ENCODE results near the gene WDR6. TPM values are rescaled to one million over a fixed set of nuclear protein-coding genes. Genes with fewer than 3 reads are reported as not detected.
"Not testable (repeated sequence)": the region's sequence is repeated elsewhere in the genome, so short reads cannot be mapped to it uniquely, and the experiment has no call there.

Gene WDR6
- total and polyA plus RNA-seq, 2 donors = 53.9 to 209 TPM

- 97% methylated on average over 8 of the region's 8 CpGs for WGBS
- H3K9me3 ChIP-seq (ENCODE audit: control insufficient read depth in 2 of 2, insufficient read depth in 1 of 2, low read length in 1 of 2) = no peaks in the 10 kb centered on the region
- DNase-seq (ENCODE audit: low read depth in 6 of 9, low spot score in 9 of 9) = no peak
- peaks cover 0 to 6% of the 10 kb centered on the region in 2 donors for H3K4me1 ChIP-seq (ENCODE audit: control insufficient read depth in 2 of 2, insufficient read depth in 2 of 2, low read length in 2 of 2)
- no peak overlapping the region for H3K4me3 ChIP-seq (ENCODE audit: low read length in 2 of 2)
- H3K27me3 ChIP-seq (ENCODE audit: control insufficient read depth in 2 of 2, insufficient read depth in 1 of 2, low read length in 1 of 2) = no peaks in the 10 kb centered on the region
- H3K36me3 ChIP-seq (ENCODE audit: control insufficient read depth in 2 of 2, insufficient read depth in 2 of 2, low read length in 1 of 2) = peaks cover 7 to 14% of the 10 kb centered on the region in 2 donors
- no peak overlapping the region for H3K27ac ChIP-seq (ENCODE audit: low read depth in 1 of 2, low read length in 1 of 2)
These were observed 7.9 kb upstream of the WDR6 start for GRCh38 chr3:48999085-48999858.

- Histone ChIP-seq H3K36me3 (ENCODE audit: control insufficient read depth in 2 of 2, insufficient read depth in 2 of 2, low read length in 1 of 2) (peaks cover 7 to 14% of the 10 kb centered on the region in 2 donors), H3K9me3 (ENCODE audit: control insufficient read depth in 2 of 2, insufficient read depth in 1 of 2, low read length in 1 of 2) (no peaks in the 10 kb centered on the region), H3K4me1 (ENCODE audit: control insufficient read depth in 2 of 2, insufficient read depth in 2 of 2, low read length in 2 of 2) (peaks cover 0 to 6% of the 10 kb centered on the region in 2 donors), H3K27me3 (ENCODE audit: control insufficient read depth in 2 of 2, insufficient read depth in 1 of 2, low read length in 1 of 2) (no peaks in the 10 kb centered on the region), H3K27ac (ENCODE audit: low read depth in 1 of 2, low read length in 1 of 2) (no peak overlapping the region), H3K4me3 (ENCODE audit: low read length in 2 of 2) (no peak overlapping the region)
- WGBS = 96% methylated on average over 6 of the region's 6 CpGs
- DNase-seq (ENCODE audit: low read depth in 6 of 9, low spot score in 9 of 9) = no peak
These were observed 6.0 kb upstream of the WDR6 start for GRCh38 chr3:49001155-49001554.

GRCh38 chr3:49004352-49005302 is 2.6 kb upstream of the WDR6 start:
- Histone ChIP-seq H3K36me3 (ENCODE audit: control insufficient read depth in 2 of 2, insufficient read depth in 2 of 2, low read length in 1 of 2) (peaks cover 3% of the 10 kb centered on the region in 2 donors), H3K4me1 (ENCODE audit: control insufficient read depth in 2 of 2, insufficient read depth in 2 of 2, low read length in 2 of 2) (peaks cover 3 to 25% of the 10 kb centered on the region in 2 donors), H3K27me3 (ENCODE audit: control insufficient read depth in 2 of 2, insufficient read depth in 1 of 2, low read length in 1 of 2) (no peaks in the 10 kb centered on the region), H3K9me3 (ENCODE audit: control insufficient read depth in 2 of 2, insufficient read depth in 1 of 2, low read length in 1 of 2) (peaks cover 0 to 4% of the 10 kb centered on the region in 2 donors), H3K27ac (ENCODE audit: low read depth in 1 of 2, low read length in 1 of 2) (no peak overlapping the region), H3K4me3 (ENCODE audit: low read length in 2 of 2) (no peak overlapping the region)
- WGBS = 97% methylated on average over 16 of the region's 16 CpGs
- no peak for DNase-seq (ENCODE audit: low read depth in 6 of 9, low spot score in 9 of 9)

GRCh38 chr3:49005303-49005680 is 1.9 kb upstream of the WDR6 start:
- WGBS = 97% methylated on average over 3 of the region's 3 CpGs
- peaks cover 3 to 25% of the 10 kb centered on the region in 2 donors for H3K4me1 ChIP-seq (ENCODE audit: control insufficient read depth in 2 of 2, insufficient read depth in 2 of 2, low read length in 2 of 2)
- H3K27ac ChIP-seq (ENCODE audit: low read depth in 1 of 2, low read length in 1 of 2) = no peak overlapping the region
- no peak overlapping the region for H3K4me3 ChIP-seq (ENCODE audit: low read length in 2 of 2)
- no peaks in the 10 kb centered on the region for H3K27me3 ChIP-seq (ENCODE audit: control insufficient read depth in 2 of 2, insufficient read depth in 1 of 2, low read length in 1 of 2)
- H3K9me3 ChIP-seq (ENCODE audit: control insufficient read depth in 2 of 2, insufficient read depth in 1 of 2, low read length in 1 of 2) = peaks cover 0 to 4% of the 10 kb centered on the region in 2 donors
- DNase-seq (ENCODE audit: low read depth in 6 of 9, low spot score in 9 of 9) = no peak
- H3K36me3 ChIP-seq (ENCODE audit: control insufficient read depth in 2 of 2, insufficient read depth in 2 of 2, low read length in 1 of 2) = peaks cover 3% of the 10 kb centered on the region in 2 donors

GRCh38 chr3:49005998-49006397 is 1.2 kb upstream of the WDR6 start:
- Histone ChIP-seq H3K9me3 (ENCODE audit: control insufficient read depth in 2 of 2, insufficient read depth in 1 of 2, low read length in 1 of 2) (peaks cover 0 to 4% of the 10 kb centered on the region in 2 donors), H3K4me1 (ENCODE audit: control insufficient read depth in 2 of 2, insufficient read depth in 2 of 2, low read length in 2 of 2) (peaks cover 3 to 25% of the 10 kb centered on the region in 2 donors), H3K4me3 (ENCODE audit: low read length in 2 of 2) (no peak overlapping the region), H3K27me3 (ENCODE audit: control insufficient read depth in 2 of 2, insufficient read depth in 1 of 2, low read length in 1 of 2) (no peaks in the 10 kb centered on the region), H3K36me3 (ENCODE audit: control insufficient read depth in 2 of 2, insufficient read depth in 2 of 2, low read length in 1 of 2) (peaks cover 3% of the 10 kb centered on the region in 2 donors), H3K27ac (ENCODE audit: low read depth in 1 of 2, low read length in 1 of 2) (no peak overlapping the region)
- 97% methylated on average over 5 of the region's 5 CpGs for WGBS
- no peak for DNase-seq (ENCODE audit: low read depth in 6 of 9, low spot score in 9 of 9)

GRCh38 chr3:49006408-49007067 is 653 bp upstream of the WDR6 start:
- no peak for DNase-seq (ENCODE audit: low read depth in 6 of 9, low spot score in 9 of 9)
- peak overlapping the region; percentile 71 to 96 for H3K4me3 ChIP-seq (ENCODE audit: low read length in 2 of 2)
- WGBS = 3% methylated on average over 32 of the region's 32 CpGs
- H3K27me3 ChIP-seq (ENCODE audit: control insufficient read depth in 2 of 2, insufficient read depth in 1 of 2, low read length in 1 of 2) = no peaks in the 10 kb centered on the region
- H3K36me3 ChIP-seq (ENCODE audit: control insufficient read depth in 2 of 2, insufficient read depth in 2 of 2, low read length in 1 of 2) = peaks cover 4 to 6% of the 10 kb centered on the region in 2 donors
- H3K4me1 ChIP-seq (ENCODE audit: control insufficient read depth in 2 of 2, insufficient read depth in 2 of 2, low read length in 2 of 2) = peaks cover 3 to 25% of the 10 kb centered on the region in 2 donors
- H3K27ac ChIP-seq (ENCODE audit: low read depth in 1 of 2, low read length in 1 of 2) = peak overlapping the region; percentile 82 to 98
- H3K9me3 ChIP-seq (ENCODE audit: control insufficient read depth in 2 of 2, insufficient read depth in 1 of 2, low read length in 1 of 2) = peaks cover 0 to 4% of the 10 kb centered on the region in 2 donors

- Histone ChIP-seq H3K27me3 (ENCODE audit: control insufficient read depth in 2 of 2, insufficient read depth in 1 of 2, low read length in 1 of 2) (no peaks in the 10 kb centered on the region), H3K27ac (ENCODE audit: low read depth in 1 of 2, low read length in 1 of 2) (peak overlapping the region; percentile 92 to 98), H3K36me3 (ENCODE audit: control insufficient read depth in 2 of 2, insufficient read depth in 2 of 2, low read length in 1 of 2) (peaks cover 18 to 20% of the 10 kb centered on the region in 2 donors), H3K4me3 (ENCODE audit: low read length in 2 of 2) (peak overlapping the region; percentile 71 to 96), H3K4me1 (ENCODE audit: control insufficient read depth in 2 of 2, insufficient read depth in 2 of 2, low read length in 2 of 2) (peaks cover 3 to 21% of the 10 kb centered on the region in 2 donors), H3K9me3 (ENCODE audit: control insufficient read depth in 2 of 2, insufficient read depth in 1 of 2, low read length in 1 of 2) (peaks cover 0 to 4% of the 10 kb centered on the region in 2 donors)
- WGBS = 22% methylated on average over 41 of the region's 41 CpGs
- peak in 8 of 9 donors; percentile 61 to 92 (median 84) for DNase-seq (ENCODE audit: low read depth in 6 of 9, low spot score in 9 of 9)
These were observed 759 bp downstream of the WDR6 start for GRCh38 chr3:49007771-49008528.

- not testable (repeated sequence) for H3K9me3 ChIP-seq (ENCODE audit: control insufficient read depth in 2 of 2, insufficient read depth in 1 of 2, low read length in 1 of 2); H3K4me3 ChIP-seq (ENCODE audit: low read length in 2 of 2); DNase-seq (ENCODE audit: low read depth in 6 of 9, low spot score in 9 of 9); H3K27me3 ChIP-seq (ENCODE audit: control insufficient read depth in 2 of 2, insufficient read depth in 1 of 2, low read length in 1 of 2)
- Histone ChIP-seq H3K36me3 (ENCODE audit: control insufficient read depth in 2 of 2, insufficient read depth in 2 of 2, low read length in 1 of 2) (peaks cover 25 to 27% of the 10 kb centered on the region in 2 donors), H3K27ac (ENCODE audit: low read depth in 1 of 2, low read length in 1 of 2) (peak overlapping the region in 1 of 2 donors; percentile 39), H3K4me1 (ENCODE audit: control insufficient read depth in 2 of 2, insufficient read depth in 2 of 2, low read length in 2 of 2) (peaks cover 3 to 19% of the 10 kb centered on the region in 2 donors)
- WGBS = 96% methylated on average over 5 of the region's 5 CpGs
These were observed 1.4 kb downstream of the WDR6 start for GRCh38 chr3:49008627-49009026.

Data from thymus (tissue), 11 donors.